ENCODE results near the gene UBR7.
"Not testable (repeated sequence)": the region's sequence is repeated elsewhere in the genome, so short reads cannot be mapped to it uniquely, and the experiment has no call there.

Gene UBR7

DNA sequence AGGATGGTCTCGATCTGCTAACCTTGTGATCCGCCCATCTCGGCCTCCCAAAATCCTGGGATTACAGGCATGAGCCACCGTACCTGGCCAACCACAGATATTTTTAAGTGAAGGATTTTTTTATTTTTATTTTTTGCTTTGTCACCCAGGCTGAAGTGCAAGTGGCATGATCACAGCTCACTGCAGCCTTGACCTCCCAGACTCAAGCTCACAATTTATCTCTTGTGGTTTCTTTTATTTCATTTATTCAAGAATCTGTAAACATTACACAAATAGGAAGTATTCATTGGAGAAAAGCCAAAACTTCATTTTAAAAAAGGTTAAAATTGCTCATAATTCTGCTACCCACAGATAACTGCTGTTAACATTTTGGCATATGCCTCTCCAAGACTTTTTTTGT is 35.7 kb upstream of the UBR7 start:
- Histone ChIP-seq H3K36me3 (ENCODE audit: insufficient read depth) (no peaks in the 10 kb centered on the region), H3K4me1 (ENCODE audit: low read depth, poor library complexity, severe bottlenecking) (no peaks in the 10 kb centered on the region), H2AFZ (ENCODE audit: low read depth) (no peak overlapping the region), H3K27ac (no peak overlapping the region), H3K79me2 (ENCODE audit: insufficient read depth, low read depth) (no peaks in the 10 kb centered on the region), H4K20me1 (ENCODE audit: insufficient read depth) (no peaks in the 10 kb centered on the region), H3K4me3 (IDR thresholded peaks at IDR 0.05; ENCODE audit: insufficient read depth, low read depth, low read length) (no peak overlapping the region), H3K27me3 (ENCODE audit: insufficient read depth, low read depth) (no peaks in the 10 kb centered on the region), H3K9ac (no peak overlapping the region), H3K4me2 (no peak overlapping the region)
- TF ChIP-seq, protein P1, sequence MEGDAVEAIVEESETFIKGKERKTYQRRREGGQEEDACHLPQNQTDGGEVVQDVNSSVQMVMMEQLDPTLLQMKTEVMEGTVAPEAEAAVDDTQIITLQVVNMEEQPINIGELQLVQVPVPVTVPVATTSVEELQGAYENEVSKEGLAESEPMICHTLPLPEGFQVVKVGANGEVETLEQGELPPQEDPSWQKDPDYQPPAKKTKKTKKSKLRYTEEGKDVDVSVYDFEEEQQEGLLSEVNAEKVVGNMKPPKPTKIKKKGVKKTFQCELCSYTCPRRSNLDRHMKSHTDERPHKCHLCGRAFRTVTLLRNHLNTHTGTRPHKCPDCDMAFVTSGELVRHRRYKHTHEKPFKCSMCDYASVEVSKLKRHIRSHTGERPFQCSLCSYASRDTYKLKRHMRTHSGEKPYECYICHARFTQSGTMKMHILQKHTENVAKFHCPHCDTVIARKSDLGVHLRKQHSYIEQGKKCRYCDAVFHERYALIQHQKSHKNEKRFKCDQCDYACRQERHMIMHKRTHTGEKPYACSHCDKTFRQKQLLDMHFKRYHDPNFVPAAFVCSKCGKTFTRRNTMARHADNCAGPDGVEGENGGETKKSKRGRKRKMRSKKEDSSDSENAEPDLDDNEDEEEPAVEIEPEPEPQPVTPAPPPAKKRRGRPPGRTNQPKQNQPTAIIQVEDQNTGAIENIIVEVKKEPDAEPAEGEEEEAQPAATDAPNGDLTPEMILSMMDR (conservative IDR thresholded peaks at IDR 0.05; ENCODE audit: low read depth, low read length), result no peak

DNA sequence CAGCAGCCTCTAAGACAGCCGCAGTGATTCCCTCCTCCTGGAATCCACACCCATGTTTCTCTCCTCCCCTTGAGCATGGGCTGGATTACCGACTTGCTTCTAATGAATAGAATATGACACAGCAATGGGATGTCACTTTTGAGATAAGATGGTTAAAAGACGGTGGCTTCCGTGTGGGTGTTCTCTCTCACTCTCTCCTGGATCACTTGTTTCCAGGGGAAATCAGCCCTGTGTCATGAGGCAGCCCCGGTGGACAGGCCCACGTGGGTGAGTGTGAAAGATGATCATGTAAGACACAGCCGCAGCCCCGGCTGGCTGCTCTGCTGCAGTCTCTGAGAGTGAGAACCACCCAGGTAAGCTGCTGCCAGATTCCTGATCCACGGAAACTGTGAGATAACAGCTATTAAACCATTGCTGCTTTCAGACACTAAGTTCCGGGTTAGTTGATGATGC is 33.1 kb upstream of the UBR7 start:
- TF ChIP-seq, protein P1 (conservative IDR thresholded peaks at IDR 0.05; ENCODE audit: low read depth, low read length), result no peak

DNA sequence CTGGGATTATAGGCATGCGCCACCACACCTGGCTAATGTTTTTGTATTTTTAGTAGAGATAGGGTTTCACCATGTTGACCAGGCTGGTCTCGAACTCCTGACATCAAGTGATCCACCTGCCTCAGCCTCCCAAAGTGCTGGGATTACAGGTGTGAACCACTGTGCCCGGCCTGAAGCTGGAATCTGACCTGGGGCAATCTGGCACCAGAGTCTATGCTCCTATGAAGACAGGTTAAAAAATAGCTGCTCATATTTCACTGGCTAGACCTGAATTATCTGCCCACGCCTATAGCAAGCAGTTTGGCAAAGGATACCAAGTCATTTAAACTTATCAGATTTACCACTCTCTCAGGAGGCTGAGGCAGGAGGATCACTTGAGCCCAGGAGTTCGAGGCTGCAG is 32.3 kb upstream of the UBR7 start:
- not testable (repeated sequence) for H3K27ac ChIP-seq; H3K4me1 ChIP-seq (ENCODE audit: low read depth, poor library complexity, severe bottlenecking); H3K36me3 ChIP-seq (ENCODE audit: insufficient read depth); H3K9ac ChIP-seq; H3K79me2 ChIP-seq (ENCODE audit: insufficient read depth, low read depth); H3K4me3 ChIP-seq (IDR thresholded peaks at IDR 0.05; ENCODE audit: insufficient read depth, low read depth, low read length); H3K4me2 ChIP-seq; H2AFZ ChIP-seq (ENCODE audit: low read depth); H4K20me1 ChIP-seq (ENCODE audit: insufficient read depth); H3K27me3 ChIP-seq (ENCODE audit: insufficient read depth, low read depth)

More for the DNA sequence above, 33.1 kb upstream of the UBR7 start:
- Histone ChIP-seq H3K27ac (no peak overlapping the region), H4K20me1 (ENCODE audit: insufficient read depth) (no peaks in the 10 kb centered on the region), H3K79me2 (ENCODE audit: insufficient read depth, low read depth) (no peaks in the 10 kb centered on the region), H3K27me3 (ENCODE audit: insufficient read depth, low read depth) (no peaks in the 10 kb centered on the region), H2AFZ (ENCODE audit: low read depth) (no peak overlapping the region), H3K4me3 (IDR thresholded peaks at IDR 0.05; ENCODE audit: insufficient read depth, low read depth, low read length) (no peak overlapping the region), H3K4me2 (no peak overlapping the region), H3K9ac (no peak overlapping the region), H3K4me1 (ENCODE audit: low read depth, poor library complexity, severe bottlenecking) (peaks cover 6% of the 10 kb centered on the region), H3K36me3 (ENCODE audit: insufficient read depth) (no peaks in the 10 kb centered on the region)

DNA sequence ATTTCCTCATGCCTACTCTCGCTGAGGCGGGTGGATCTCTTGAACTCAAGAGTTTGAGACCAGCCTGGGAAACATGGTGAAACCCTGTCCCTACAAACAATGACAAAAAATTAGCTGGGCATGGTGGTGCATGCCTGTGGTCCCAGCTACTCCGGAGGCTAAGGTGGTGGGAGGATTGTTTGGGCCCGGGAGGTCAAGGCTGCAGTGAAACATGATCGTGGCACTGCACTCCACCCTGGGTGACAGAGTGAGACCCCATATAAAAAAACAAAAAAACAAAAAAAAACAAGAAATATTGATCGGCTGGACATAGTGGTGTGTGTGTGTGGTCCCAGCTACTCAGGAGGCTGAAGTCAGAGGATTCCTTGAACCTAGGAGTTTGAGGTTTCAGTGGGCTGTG is 31.6 kb upstream of the UBR7 start:
- H3K4me1 ChIP-seq (ENCODE audit: low read depth, poor library complexity, severe bottlenecking), result peaks cover 6% of the 10 kb centered on the region
- no peak overlapping the region for H2AFZ ChIP-seq (ENCODE audit: low read depth)
- H4K20me1 ChIP-seq (ENCODE audit: insufficient read depth), result no peaks in the 10 kb centered on the region
- no peaks in the 10 kb centered on the region for H3K79me2 ChIP-seq (ENCODE audit: insufficient read depth, low read depth)
- no peak overlapping the region for H3K9ac ChIP-seq
- H3K27me3 ChIP-seq (ENCODE audit: insufficient read depth, low read depth), result no peaks in the 10 kb centered on the region
- H3K4me3 ChIP-seq (IDR thresholded peaks at IDR 0.05; ENCODE audit: insufficient read depth, low read depth, low read length), result no peak overlapping the region
- no peaks in the 10 kb centered on the region for H3K36me3 ChIP-seq (ENCODE audit: insufficient read depth)
- TF ChIP-seq, protein P1 (conservative IDR thresholded peaks at IDR 0.05; ENCODE audit: low read depth, low read length), result no peak
- H3K27ac ChIP-seq, result no peak overlapping the region
- H3K4me2 ChIP-seq, result no peak overlapping the region

DNA sequence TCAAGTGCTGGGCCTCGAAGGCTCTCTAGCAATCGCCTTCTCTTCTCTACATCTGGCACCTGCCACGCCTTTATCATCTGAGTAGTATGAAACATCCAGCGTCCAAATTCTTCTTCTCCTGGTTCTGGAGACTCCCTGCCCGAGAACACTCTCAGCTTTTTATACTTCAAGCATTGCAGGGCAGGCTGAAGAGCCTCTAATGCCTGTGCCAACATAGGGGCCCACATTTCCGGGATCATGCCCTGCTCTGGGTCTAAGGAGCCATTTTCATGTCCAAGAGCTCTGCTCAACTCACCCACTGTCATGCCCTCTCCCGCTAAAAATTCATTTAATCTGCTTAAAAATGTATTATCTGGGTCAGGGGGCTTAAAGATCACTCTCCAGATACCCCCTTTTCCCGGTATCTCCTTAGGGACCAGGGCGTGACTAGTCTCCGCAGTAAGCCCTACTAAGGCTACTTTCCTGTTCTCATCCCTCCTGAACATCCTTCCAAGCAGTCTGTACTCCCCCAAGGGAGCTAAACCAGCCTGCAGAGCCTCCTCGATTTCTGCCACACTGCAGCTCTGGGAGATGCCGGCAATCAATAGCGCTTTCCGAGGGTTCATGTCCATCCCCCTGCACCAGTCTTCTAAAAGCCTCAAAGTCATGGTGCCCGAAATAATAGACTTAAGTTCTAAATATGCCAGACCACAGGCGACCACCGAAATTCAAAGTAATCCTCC is 23.3 kb upstream of the UBR7 start:
- H3K4me1 ChIP-seq (ENCODE audit: low read depth, poor library complexity, severe bottlenecking), result peaks cover 9% of the 10 kb centered on the region
- peak overlapping the region; percentile 82 for H3K4me2 ChIP-seq
- no peak overlapping the region for H3K4me3 ChIP-seq (IDR thresholded peaks at IDR 0.05; ENCODE audit: insufficient read depth, low read depth, low read length)
- H3K79me2 ChIP-seq (ENCODE audit: insufficient read depth, low read depth), result peaks cover 8% of the 10 kb centered on the region; the same call in 1 of the 2 replicates
- no peak overlapping the region; the same call in 1 of the 2 replicates for H3K27ac ChIP-seq
- H3K27me3 ChIP-seq (ENCODE audit: insufficient read depth, low read depth), result no peaks in the 10 kb centered on the region
- TF ChIP-seq, protein P1 (conservative IDR thresholded peaks at IDR 0.05; ENCODE audit: low read depth, low read length), result no peak
- H3K36me3 ChIP-seq (ENCODE audit: insufficient read depth), result no peaks in the 10 kb centered on the region
- H3K9ac ChIP-seq, result peak overlapping the region; percentile 71; the same call in 1 of the 2 replicates
- peak overlapping the region; percentile 66; the same call in 1 of the 2 replicates for H2AFZ ChIP-seq (ENCODE audit: low read depth)
- H4K20me1 ChIP-seq (ENCODE audit: insufficient read depth), result no peaks in the 10 kb centered on the region

All from KMS-11 (cell line).